Stimulated activated CD4-positive, alpha-beta T cell treated with anti-CD3 and anti-CD28 coated beads, Interleukin-1b, Interleukin-23, amount 100 ng/mL, for 1 hour (primary cell): ENCODE results near the gene NDUFS1.
A peak's percentile ranks its signal among the peaks of the same experiment; 100 is the strongest.
"Not testable (repeated sequence)": the region's sequence is repeated elsewhere in the genome, so short reads cannot be mapped to it uniquely, and the experiment has no call there.

Source experiments
- DNase-seq, 2 donors: peaks; one replicate each; pipeline ENCODE4 v3.0.0-alpha.2; 2020; ENCODE audit warnings: low read depth in 2 of 2

The NDUFS1 gene

DNA sequence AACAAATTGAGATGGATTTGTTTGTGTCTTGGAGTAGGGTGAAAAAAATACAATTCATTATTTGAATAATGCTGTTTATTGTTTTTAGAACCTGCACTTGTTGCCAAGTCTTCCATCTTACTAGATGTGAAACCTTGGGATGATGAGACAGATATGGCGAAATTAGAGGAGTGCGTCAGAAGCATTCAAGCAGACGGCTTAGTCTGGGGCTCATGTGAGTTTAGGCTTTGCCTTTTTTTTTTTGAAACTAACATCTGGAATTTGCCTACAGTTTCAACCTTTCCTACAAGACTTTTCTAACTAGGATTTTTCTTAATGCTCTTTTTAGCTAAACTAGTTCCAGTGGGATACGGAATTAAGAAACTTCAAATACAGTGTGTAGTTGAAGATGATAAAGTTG lies 3.2 kb upstream of the NDUFS1 start:
- DNase-seq: not testable (repeated sequence)

DNA sequence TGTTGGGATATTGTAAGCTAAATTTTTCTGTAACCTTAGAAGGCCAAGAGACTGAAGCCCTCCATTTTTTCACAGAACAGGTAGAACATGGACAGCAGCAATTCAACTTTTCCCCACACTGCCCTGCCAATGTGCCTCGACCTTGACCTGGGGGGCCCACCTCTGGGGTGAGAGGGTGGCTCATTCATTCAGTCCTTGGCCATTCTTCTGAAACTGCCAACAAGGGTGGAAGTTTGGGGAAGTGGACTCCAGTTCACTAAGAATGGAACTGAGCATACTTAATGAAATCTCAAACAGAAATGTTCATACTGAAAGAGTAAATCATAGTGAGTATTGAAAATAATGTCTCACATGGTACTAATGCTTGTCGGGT lies 1.5 kb upstream of the NDUFS1 start:
- DNase-seq: no peak

DNA sequence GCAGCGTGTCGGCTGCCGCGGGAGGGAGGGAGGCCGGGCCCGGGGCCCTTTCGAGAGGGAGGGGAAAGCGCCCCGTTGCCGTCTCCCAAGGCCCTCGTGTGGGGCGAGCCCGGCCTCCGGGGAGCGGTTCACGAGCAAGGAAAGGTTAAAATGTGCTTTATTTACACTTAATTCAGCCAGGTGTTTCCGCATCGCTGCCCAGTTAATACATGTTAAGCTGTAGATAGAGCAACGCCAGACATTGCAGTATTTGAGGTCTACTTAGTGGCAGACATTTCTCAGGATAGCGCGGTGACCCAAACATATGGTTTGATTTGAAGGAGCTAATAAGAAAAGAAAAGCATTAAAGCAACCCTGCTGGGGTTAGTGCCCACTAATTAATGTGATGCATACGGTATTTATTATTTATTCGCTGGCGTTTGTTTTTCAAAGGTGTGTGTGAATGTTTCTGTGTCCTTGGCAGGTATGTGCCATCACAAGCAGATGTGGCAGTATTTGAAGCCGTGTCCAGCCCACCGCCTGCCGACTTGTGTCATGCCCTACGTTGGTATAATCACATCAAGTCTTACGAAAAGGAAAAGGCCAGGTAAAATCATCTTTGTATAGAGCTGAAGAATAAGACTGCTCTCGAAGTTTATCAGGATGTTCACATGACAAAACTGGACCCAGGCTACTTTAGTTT lies 1.0 kb upstream of the NDUFS1 start:
- DNase-seq: peak in 1 of 2 donors; percentile 32

DNA sequence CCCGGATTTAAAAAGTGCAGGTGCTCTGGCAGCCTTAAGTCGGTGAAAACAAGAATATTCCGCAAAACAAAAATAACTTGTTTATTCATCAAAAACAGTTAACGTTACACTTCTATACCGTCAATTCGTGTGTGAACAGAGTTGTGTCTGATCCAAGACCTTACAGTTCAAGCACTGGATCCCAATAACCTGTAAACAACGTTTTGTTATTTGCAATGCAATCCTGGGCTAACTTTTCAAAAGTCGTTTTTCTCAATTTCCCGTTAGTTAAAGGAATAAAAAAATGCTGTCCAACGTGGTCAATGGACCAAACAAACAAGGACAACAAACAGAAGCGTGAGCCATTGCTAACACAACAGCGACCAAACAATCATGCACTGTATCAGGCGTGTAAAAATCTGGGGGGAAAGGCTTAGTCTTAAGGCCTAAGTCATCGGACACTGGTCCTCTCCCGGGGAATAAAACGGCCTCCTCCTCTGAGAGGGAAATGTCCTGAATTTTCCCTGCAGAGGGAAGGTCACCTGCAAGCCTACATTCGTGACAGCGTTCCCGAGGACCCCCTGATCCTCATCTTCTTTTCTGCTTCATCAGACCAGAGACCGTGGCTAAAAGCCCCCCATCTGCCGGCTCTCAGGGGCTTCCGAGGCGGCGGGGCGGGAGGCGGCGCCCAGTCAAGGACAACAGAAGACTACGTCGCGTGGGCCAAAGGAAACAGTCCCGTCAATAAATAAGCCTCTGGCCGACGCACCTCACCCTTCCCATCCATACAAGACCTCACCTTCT lies 490 bp downstream of the NDUFS1 start:
- no peak for DNase-seq

DNA sequence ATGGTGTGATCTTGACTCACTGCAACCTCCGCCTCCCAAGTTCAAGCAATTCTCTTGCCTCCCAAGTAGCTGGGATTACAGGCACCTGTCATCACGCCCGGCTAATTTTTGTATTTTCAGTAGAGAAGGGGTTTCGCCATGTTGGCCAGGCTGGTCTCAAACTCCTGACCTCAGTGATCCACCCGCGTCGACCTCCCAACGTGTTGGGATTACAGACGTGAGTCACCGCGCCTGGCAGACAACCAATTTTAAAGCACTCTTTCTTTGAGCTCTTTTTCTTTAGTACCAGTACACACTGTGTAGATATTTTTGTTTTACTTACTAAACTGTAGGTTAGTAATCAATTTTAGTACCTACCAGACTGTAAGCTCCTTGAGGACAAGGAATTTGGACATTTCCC lies 2.2 kb downstream of the NDUFS1 start:
- not testable (repeated sequence) for DNase-seq

DNA sequence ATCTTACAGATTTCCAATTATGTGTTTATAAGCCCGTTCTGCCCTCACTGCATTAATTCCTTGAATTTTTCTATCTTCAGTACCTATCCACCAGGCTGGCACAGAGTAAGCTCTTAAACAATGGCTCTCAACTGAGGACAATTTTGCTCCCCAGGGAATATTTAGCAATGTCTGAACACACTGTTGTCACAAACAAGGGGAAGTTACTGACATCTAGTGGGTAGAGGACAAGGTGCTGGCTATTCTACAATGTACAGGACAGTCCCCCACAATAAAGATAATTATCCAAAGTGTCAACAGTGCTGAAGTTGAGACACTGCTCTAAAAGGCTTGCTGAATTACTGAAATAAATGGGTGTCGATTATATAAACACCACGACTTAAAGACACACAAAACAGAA lies 5.0 kb downstream of the NDUFS1 start:
- DNase-seq: no peak

DNA sequence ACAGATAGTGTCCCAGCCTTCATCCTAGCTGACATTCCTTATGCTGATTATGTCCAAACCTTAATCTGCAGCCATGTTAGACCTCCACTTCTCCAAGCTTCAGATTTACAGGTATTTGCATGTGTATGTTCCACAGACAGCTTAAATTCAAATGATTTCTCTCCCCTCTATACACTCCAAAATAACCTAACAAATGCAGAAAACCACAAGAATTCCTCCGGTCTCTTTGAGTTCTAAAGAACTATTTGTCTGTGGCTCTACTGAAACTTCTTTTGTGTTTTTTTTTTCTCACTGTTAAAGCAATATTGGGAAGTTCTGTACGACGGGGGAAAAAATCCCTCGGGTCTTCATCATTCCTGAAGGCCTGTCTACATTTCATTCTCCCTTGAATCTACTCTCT lies 8.6 kb downstream of the NDUFS1 start:
- no peak for DNase-seq

DNA sequence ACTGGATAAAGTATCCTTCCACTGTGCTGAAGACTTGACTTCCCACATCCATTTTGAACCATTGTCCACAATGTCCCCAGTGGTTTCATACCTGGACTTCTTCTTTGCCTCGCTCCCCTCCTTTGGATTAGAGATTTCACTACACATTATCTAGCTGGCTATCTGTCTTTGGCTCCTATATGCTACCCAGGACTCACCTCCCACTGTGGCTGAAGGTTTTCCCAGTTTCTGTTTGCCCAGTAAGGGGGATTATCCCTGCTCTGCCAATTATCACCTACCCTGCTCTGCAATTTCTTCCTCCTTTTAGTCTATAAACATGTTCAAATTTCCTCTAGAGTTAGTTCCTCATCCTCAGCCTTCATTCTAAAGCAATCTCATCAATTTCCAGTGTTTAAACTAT lies 9.1 kb downstream of the NDUFS1 start:
- DNase-seq: no peak

DNA sequence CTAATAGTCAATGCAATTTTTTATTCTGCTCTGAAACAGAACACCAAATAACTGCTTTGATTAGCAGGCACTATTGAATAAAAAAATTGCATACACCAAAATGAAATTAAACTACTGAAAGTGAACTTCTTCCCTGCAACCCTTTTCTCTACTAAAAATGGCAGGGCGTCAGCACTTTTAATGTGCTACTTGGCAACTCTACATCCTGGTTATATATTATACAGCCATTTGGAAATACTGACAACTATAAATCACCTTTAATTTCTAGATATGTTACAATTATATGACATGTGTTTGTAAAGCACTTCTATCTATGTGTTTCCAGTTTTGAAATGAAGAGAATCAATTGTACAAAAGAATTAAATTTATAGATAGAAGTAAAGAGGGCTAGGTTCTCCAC lies 9.9 kb downstream of the NDUFS1 start:
- no peak for DNase-seq

DNA sequence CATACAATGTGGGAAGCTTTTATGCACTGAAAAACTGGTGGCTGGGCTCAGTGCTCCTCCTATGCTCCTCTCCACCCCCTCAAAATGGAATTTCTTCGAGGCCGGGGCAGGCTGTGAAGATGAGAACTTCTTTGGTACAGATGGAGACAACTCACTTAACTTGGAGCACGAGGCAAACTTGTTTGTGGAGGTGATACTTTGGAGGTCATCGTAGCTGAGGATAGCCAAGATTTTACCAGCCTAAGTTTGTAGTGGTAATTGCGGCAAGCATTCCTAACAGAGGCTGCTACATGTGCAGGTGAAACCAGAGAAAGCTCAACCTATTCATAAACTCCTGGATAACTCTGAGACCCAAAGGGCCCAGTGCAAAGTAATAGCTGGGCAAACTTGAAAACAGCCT lies 13.6 kb downstream of the NDUFS1 start:
- no peak for DNase-seq

DNA sequence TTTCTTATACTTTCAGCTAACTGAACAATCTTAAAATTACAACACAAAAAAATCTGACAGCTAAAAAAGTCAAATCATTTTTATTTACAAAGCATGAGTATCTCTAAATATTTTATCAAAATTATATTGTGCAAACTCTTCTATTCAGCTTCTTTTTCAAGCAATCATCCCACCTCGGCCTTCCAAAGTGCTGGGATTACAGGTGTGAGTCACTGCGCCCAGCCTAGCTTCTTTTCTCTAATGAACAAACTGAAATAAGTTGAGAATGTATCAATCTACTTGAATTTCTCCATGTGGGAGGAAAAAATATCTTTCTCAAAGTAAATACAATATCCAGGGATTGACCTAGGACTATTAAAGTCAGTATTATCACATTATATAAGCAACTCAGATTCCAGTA lies 14.9 kb downstream of the NDUFS1 start:
- DNase-seq: no peak

DNA sequence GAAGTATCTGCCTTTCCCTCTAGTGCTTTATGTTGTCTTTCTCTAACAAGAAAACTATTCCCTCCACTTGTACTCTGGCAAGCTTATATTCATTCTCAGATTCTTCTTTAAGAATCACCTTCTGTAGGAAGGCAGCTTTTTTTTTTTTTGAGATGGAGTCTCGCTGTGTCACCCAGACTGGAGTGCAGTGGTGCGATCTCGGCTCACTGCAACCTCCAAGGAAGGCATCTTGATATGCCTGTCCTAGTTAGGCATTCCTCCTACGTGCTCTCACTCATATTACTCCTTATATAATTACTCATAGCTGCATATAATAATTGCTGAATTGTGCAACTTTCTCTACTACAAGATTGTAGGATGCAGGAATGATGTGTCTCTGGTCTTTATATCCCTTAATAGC lies 15.8 kb downstream of the NDUFS1 start:
- no peak for DNase-seq

DNA sequence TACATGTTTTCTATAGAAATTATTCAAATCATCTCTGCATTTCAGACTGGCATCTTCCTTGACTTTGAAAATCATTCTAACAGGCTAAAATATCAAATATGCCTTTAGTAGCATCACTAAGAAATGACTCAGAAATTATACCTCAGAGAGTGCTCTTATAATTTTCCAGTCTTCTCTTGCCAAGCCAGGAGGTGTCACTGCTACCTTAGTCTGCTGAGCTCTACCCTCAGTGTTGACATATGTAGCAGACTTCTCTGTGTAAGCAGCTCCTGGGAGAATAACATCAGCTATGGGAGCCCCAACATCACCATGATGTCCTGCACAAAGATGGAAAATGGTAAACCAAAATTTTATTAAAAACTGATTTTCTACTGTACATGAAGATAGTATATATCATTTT lies 31.6 kb downstream of the NDUFS1 start:
- DNase-seq: no peak

DNA sequence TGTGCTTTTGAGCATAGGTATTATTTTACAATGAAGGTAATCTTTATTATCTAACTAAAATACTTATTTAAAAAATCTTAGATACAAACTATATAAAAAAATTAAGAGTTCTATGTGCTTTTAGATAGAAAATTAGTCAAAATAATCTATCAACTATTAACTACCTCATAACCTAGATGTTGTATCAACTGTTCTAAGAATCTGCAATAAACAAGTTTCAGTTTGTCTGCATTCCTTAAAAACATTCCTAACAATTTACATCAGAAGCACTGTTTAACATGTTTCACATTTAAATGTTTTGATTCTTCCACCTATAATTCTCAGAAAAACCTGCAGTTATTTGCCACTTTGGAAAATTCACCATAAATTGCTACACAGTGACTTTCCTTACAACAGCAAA lies 33.3 kb downstream of the NDUFS1 start:
- DNase-seq: no peak

DNA sequence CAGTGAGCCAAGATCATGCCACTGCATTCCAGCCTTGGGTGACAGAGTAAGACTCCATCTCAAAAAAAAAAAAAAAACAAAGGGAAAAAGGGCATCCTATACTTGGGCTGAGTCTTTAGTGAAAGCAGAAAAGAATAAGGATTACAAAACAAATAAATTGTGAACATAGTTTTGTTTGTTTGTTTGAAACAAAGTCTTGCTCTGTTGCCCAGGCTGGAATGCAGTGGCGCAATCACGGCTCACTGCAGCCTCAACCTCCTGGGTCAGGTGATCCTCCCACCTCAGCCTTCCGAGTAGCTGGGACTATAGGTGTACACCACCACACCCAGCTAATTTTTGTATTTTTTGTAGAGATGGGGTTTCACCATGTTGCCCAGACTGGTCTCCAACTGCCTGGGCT lies 36.7 kb downstream of the NDUFS1 start:
- DNase-seq: not testable (repeated sequence)

DNA sequence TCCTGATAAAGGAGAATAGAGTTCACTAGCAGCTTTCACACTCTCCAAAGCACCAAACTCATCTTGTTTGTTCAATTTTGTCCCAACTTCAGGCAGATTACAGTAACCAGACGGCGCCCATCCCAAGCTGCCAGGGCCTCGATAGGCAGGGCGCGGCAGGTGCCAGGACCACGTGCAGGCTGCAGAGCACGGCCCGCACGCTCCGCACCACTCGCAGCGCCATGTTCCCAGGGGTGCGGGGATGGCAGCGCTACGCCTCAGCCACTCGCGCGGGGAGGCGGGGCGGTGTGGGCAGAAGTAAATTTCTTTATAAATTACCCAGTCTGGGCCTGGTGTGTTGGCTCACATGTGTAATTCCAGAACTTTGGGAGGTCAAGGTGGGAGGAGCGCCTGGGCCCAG lies 43.0 kb downstream of the NDUFS1 start:
- DNase-seq: no peak

DNA sequence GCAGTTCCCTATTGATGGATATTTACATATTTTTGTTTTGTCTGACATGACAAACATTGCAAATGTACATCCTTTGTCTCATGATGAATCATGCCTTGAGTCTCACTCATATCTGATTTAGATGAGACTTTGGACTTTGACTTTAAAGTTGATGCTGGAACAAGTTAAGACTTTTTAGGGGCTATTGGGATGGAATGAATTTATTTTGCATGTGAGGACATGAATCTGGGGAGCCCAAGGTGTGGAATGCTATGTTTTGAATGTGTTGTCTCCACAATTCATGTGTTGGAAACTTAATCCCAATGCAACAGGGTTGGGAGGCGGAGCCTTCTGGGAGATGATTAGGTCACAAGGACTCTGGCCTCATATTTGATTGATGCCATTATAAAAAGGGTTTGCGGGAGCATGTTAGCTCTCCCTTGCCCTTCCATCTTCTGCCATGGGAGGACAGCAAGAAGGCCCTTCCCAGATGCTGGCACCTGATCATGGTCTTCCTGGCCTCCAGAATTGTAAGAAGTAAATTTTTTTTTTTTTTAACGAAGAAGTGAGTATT lies 44.1 kb downstream of the NDUFS1 start:
- DNase-seq: no peak

DNA sequence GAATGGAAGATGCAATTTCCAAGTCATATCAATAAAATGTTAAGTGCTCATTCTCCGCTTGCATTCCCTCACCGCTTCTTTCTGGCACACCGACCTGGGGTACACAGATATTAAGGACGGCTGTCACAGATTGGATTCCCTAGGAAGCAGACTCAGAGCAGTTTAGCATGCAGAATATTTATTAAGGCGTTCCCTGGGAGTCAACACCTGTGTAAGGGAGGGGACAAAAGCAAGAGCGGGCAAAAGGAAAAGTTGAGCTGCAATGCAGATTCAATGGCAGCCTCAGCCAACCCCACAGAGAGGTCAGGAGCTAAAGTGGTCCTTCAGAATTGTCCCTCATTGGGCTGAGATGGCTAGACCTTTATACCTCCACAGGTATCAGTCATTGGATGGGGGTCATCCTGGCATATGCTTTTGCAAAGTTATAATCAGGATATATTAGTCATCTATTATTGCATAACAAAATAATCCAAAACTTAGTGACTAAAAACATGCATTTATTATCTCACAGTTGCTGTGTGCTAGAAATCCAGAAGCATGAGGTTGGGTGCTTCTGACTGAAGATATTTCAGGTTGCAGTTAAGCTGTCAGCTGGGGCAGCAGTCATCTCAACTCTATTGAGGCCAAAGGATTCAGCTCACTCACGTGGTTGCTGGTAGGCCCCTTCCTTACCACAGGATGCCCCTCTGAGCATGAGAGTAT lies 46.2 kb downstream of the NDUFS1 start:
- DNase-seq: no peak

DNA sequence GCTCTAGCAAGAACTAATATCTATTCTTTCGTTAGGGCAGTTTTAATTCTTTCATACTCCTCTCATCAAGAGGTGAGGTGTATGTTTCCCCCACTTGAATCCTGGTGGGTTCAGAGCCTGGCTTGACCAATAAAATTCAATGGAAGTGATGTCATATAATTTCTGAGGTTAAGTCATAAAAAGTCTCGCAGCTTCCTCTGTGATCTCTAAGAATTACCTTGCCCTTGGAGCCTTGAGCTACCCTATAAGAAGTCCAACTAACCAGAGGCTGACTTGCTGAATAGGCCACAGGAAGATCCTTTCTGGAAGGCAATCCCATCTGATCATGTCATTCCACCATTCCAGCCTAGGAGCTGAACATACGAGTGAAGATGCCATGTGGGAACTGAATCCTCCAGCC lies 47.1 kb downstream of the NDUFS1 start:
- no peak for DNase-seq

DNA sequence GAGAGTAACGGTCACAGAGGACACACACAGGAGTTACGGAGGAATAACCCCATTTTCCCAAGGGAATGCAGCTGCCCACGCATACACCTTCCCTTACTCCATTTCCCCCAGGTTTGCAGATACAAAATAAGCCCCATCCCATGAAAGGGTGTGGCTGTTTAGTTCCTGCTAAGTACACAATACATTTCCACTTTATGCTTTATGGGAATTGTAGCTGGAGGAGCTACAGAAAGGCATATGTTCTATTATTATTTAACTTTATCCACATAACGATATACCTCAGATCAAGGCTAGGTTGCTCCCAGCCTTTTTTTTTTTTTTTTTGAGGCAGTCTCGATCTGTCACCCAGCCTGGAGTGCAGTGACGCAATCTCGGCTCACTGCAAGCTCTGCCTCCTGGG lies 50.5 kb downstream of the NDUFS1 start:
- DNase-seq: no peak

DNA sequence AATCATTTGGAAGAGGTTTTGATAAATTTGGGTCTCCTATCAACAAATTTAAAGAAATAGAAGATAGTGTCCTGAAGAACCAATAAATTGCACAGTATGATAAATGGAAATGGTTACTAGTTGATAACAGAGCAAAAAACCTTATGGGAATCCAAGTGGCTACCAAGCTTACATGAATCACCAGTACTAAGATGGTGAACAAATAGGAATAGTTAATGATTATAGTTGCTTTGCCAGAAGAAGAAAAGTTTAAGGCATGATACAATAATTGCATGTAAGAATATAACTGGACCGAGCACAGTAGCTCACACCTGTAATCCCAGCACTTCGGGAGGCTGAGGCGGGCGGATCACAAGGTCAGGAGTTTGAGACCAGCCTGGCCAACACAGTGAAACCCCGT lies 53.7 kb downstream of the NDUFS1 start:
- no peak for DNase-seq

DNA sequence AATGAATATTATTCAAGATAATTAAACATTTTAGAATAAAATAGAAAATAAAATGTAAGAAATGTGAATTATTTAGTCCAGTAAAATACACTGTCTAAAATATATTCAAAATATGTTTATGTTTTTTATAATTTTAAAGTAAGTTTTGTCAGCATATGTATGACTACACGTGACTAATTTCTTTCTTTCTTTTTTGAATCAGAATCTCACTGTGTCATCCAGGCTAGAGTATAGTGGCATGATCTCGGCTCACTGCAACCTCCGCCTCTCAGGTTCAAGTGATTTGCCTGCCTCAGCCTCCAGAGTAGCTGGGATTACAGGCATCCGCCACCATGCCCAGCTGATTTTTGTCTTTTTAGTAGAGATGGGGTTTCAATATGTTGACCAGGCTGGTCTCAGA lies 54.2 kb downstream of the NDUFS1 start:
- DNase-seq: no peak

DNA sequence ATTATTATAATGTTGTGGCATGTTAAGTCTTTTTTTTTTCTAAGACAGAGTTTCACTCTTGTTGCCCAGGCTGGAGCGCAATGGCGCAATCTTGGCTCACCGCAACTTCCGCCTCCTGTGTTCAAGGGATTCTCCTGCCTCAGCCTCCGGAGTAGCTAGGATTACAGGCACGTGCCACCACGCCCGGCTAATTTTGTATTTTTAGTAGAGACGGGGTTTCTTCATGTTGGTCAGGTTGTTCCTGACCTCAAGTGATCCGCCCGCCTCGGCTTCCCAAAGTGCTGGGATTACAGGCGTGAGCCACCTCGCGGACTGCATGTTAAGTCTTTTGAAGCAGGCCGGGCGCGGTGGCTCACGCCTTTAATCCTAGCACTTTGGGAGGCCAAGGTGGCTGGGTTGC lies 60.4 kb downstream of the NDUFS1 start:
- DNase-seq: not testable (repeated sequence)
